Suprapubic skin (tissue), 4 donors: ENCODE measurements around the gene NUP93.

Experiments used
- CTCF ChIP-seq, 2 donors: fragments of 200-600 bp in 1 of 2; fragments of 450-650 bp in 1 of 2; sonication (generic) in 1 of 2; IDR thresholded peaks; one replicate each; pipeline ENCODE4 v1.5.1; 2016 to 2019; ENCODE audit warnings: antibody characterized with exemption in 2 of 2, mild to moderate bottlenecking in 1 of 2, moderate library complexity in 1 of 2
- POLR2A ChIP-seq, 2 donors: fragments of 450-650 bp; IDR thresholded peaks; one replicate each; pipeline ENCODE4 v1.6.1; 2017; ENCODE audit warnings: antibody characterized with exemption in 2 of 2, mild to moderate bottlenecking in 2 of 2, moderate library complexity in 2 of 2
- POLR2AphosphoS5 ChIP-seq, 3 donors: sonication (generic); formaldehyde crosslinking; IDR thresholded peaks; one replicate each; pipeline ENCODE4 v1.6.1; 2017; ENCODE audit warnings: antibody characterized with exemption in 3 of 3

GRCh38 chr16:56697456-56698155 lies 32.3 kb upstream of the NUP93 start:
- TF ChIP-seq POLR2A (IDR thresholded peaks at IDR 0.05) (no peak), POLR2AphosphoS5 (IDR thresholded peaks at IDR 0.05) (no peak), CTCF (IDR thresholded peaks at IDR 0.05) (no peak)
